Medulla oblongata (tissue), 1 donor: ENCODE data around the gene KRTAP9-3.
"Not testable (repeated sequence)": the region's sequence is repeated elsewhere in the genome, so short reads cannot be mapped to it uniquely, and the experiment has no call there.

Source experiments
- DNase-seq: peaks from one replicate; pipeline ENCODE4 v3.0.0-alpha.2; 2015; ENCODE audit errors: extremely low spot score

KRTAP9-3 gene, protein sequence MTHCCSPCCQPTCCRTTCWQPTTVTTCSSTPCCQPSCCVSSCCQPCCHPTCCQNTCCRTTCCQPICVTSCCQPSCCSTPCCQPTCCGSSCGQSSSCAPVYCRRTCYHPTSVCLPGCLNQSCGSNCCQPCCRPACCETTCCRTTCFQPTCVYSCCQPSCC

DNA sequence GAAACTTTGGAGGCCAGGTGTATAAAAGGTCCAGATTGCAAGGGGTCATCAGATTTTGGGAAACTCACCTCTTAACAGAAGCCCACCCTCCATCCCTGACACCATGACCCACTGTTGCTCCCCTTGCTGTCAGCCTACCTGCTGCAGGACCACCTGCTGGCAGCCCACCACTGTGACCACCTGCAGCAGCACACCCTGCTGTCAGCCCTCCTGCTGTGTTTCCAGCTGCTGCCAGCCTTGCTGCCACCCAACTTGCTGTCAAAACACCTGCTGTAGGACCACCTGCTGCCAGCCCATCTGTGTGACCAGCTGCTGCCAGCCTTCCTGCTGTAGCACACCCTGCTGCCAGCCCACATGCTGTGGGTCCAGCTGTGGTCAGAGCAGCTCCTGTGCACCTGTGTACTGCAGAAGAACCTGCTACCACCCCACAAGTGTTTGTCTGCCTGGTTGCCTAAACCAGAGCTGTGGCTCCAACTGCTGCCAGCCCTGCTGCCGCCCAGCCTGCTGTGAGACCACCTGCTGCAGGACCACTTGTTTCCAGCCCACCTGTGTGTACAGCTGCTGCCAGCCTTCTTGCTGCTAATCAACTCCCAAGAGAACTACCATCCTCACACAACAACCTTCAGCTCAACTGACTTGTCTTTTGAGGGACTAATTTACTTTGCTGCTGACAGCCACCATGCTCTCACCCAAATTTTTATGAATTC is at the start of gene KRTAP9-3:
Gene KRTAP9-3 (plus strand): TSS at position 51 of the 707 bp plus-strand sequence. CDS start 53 bp downstream, at position 104.
- DNase-seq: not testable (repeated sequence)

DNA sequence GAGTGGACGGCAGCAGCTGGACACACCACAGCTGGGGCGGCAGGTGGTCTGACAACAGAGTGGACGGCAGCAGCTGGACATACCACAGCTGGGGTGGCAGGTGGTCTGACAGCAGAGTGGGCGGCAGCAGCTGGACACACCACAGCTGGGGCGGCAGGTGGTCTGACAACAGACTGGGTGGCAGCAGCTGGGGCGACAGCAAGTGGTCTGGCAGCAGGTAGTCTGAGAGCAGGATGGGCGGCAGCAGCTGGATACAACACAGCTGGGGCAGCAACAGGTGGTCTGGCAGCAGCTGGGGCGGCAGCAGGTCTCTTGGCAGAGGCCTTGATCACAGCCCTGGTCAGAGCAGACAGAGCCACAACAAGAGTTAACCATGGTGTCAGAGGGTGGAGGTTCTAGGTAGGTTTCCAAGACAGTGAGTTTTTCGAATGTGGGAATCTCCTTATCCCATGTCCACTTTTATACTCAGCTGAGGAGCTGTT is 47.7 kb upstream of the KRTAP9-3 start, which contains the start of gene KRTAP4-1:
Gene KRTAP4-1 (minus strand): TSS at position 432 of the 482 bp plus-strand sequence. CDS start 57 bp downstream, at position 375.
- no peak for DNase-seq

DNA sequence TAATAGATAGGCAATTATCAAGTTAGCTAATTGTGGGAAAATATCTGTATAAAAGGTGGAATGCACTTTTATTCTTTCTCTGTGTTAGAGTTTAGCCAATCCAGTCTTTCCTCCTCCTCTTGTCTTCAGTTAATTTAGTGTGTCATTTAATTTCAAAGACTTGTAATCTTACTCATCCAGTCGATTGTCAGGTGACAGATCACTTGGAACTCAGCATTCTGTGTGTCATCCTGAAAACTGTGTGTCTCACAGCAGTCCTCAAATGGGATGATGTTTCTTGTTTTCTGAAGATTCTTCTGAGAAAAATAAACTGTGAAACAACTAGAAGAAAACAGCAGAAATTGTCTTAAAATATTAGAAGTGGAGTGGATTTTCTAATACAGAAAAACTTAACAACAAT is 47.2 kb upstream of the KRTAP9-3 start:
- DNase-seq: no peak

DNA sequence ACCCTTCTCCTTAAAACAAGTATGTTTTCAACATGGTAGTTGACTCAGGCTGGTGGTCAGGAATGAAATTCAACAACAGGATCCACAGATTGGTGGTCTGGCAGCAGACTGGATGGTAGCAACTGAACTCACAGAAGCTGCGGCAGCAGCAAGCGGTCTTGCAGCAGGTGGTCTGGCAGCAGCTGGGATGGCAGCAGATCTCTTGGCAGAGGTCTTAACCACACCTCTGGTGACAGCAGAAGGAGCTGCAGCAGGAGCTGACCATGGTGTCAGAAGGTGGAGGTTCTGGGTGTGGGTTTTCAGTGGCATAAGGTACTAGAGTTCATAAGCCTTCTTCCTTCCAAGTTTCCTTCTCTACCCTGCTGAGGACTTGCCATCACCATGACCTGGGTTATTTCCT is 45.4 kb upstream of the KRTAP9-3 start:
- no peak for DNase-seq

DNA sequence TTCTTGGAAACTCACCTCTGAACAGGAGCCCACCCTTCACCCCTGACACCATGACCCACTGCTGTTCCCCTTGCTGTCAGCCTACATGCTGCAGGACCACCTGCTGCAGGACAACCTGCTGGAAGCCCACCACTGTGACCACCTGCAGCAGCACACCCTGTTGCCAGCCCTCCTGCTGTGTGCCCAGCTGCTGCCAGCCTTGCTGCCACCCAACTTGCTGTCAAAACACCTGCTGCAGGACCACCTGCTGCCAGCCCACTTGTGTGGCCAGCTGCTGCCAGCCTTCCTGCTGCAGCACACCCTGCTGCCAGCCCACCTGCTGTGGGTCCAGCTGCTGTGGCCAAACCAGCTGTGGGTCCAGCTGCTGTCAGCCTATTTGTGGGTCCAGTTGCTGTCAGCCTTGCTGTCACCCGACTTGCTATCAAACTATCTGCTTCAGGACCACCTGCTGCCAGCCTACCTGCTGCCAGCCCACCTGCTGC is 42.4 kb upstream of the KRTAP9-3 start, which contains the start of gene KRTAP9-1:
Gene KRTAP9-1 (plus strand): TSS at position 51 of the 482 bp plus-strand sequence. CDS start 0 bp downstream, at position 51.
- DNase-seq: not testable (repeated sequence)

DNA sequence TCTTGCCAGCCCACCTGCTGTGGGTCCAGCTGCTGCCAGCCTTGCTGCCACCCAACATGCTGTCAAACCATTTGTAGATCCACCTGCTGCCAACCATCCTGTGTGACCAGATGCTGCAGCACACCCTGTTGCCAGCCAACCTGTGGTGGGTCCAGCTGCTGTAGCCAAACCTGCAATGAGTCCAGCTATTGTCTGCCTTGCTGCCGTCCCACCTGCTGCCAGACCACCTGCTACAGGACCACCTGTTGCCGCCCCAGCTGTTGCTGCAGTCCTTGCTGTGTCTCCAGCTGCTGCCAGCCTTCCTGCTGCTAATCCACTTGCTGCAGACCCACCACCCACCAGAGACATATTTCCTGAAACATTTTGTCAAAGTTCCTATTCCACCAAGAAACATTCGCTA is 41.9 kb upstream of the KRTAP9-3 start:
- no peak for DNase-seq

DNA sequence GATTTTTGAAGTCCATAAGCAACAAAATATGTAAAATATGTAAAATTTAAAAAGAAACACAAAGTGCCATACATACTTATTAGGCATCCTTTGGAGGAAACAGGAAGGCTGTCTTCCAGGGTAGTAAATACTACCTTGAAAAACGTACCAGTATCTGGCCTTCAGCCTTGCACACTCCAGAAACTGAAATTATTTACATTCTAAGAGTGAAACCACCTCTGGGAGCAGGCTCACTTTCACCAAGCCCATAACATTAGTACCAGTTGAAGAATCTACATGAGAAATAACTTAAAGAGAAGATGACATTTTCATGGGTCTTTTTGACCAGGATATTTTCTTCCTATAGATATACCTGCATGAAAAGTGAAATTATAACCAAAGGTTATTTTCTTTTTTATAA is 36.2 kb upstream of the KRTAP9-3 start:
- no peak for DNase-seq

DNA sequence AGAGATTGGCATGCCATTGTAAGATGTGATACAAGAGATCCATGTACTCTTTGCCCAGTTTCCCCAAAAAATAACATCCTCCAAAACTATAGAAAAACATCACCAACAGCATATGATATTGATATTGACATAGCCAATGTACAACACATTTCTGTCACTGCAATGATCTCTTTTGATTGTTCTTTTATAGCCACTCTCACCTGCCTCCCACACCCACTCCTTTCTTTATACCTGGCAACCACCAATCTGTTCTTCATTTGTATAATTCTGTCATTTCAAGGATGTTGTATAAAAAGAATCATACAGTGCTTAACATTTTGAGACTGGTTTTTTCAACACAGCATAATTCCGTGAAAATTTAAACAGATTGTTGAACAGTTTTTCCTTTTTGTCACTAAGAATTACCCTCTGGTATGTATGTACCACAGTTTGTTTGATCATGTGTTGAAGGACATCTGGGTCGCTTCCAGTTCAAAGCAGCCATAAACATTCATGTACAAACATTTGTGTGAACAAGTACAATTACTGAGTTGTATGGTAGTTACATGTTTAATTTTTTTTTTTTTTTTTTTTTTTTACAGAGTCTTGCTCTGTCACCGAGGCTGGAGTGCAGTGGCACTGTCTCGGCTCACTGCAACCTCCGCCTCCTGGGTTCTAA is 32.7 kb upstream of the KRTAP9-3 start:
- DNase-seq: no peak

DNA sequence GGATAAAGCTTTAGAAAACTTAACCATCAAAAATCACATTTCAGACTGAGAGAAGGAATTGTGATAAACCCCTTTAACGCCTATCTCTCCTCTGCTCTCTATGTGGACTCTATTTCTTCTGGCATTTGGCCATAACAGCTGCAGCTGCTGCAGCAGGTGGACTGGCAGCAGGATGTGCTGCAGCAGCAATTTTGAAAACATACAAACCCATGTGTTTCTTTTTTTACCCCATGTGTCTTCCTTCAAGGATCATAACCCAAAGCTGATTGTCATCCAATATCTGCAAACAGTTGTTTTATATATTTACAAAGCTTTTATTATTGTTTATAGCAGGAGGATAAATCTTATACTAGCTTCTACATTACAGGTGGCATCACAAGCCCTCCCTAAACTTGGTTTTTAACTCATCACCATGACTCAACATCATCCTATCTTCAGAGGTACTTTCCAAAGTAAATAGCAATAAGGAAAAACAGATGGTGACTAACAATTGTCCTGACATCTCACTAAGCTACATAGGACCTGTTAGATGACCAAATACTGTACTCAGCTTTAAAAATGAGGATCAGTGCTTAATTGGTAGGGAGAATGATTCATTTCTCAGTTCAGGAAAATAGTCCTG is 20.3 kb upstream of the KRTAP9-3 start:
- no peak for DNase-seq

DNA sequence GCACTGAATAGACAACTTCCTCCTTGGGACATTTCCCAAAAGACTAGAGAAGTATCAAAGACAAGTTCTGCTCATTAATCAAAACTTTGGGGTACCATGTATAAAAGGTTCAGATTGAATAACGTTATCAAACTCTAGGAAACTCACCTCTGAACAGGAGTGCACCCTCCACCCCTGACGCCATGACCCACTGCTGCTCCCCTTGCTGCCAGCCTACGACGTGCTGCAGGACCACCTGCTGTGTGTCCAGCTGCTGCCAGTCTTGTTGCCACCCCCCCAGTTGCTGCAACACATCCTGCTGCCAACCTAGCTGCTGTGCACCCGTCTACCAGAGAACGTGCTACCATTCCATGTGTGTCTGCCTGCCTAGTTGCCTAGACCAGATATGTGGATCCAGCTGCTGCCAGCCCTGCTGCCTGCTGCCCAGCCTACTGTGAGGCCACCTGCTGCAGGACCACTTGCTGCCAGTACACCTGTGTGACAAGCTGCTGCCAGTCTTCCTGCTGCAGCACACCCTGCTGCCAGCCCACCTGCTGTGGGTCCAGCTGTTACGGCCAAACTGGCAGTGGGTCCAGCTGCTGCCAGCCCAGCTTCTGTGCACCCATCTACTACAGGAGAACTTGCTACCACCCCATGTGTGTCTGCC is 19.6 kb upstream of the KRTAP9-3 start:
- DNase-seq: no peak

DNA sequence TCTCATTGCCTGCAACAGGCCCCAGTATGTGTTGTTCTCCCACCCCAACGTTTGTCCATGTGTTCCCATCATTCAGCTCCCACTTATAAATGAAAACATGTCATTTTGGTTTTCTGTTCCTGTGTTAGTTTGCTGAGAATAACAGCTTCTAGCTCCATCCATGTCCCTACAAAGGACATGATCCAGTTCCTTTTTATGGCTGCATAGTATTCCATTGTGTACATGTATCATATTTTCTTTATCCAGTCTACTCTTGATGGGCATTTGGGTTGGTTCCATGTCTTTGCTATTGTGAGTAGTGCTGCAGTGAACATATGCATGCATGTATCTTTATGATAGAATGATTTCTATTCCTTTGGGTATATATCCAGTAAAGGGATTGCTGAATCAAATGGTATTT is 16.6 kb upstream of the KRTAP9-3 start:
- DNase-seq: no peak

DNA sequence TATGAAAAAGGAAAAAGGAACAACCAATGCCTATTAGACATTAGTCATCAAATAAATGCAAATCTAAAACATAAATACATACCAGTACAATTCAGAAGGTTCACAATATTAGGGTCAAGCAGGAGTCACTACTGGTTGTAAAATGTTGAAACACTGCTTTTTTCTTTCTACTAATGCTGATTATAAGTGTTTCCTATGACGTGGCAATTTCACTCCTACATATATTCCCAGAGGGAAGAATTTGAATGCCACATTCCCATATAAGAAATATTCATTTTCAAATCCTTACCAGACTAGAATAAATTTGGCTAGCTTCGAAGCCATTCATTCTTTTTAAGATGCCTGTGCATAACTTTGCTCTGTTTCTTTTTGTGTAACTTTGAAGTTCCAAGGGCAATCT is 8.4 kb upstream of the KRTAP9-3 start:
- no peak for DNase-seq

DNA sequence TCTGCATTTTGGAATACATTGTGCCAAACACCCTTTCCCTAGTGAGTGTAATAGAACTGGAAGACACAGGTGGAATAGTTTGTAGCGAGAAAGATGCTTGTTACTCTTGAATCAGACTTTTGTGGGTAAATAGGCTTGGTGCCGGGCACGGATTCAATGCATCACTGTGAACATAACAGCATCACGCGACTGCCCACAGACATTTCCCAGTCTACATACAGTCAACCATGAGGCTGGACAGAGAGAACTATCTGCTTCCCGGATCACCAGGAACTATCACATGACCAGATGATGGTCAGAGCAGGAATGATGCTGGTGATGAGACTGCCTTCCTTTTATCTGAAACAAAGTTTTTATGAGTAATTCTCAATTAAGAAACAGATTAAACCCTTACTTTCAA is 6.2 kb upstream of the KRTAP9-3 start:
- DNase-seq: no peak

DNA sequence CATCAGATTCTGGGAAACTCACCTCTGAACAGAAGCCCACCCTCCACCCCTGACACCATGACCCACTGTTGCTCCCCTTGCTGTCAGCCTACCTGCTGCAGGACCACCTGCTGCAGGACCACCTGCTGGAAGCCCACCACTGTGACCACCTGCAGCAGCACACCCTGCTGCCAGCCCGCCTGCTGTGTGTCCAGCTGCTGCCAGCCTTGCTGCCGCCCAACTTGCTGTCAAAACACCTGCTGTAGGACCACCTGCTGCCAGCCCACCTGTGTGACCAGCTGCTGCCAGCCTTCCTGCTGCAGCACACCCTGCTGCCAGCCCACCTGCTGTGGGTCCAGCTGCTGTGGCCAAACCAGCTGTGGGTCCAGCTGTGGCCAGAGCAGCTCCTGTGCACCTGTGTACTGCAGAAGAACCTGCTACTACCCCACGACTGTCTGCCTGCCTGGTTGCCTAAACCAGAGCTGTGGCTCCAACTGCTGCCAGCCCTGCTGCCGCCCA is 5.6 kb upstream of the KRTAP9-3 start, which contains the start of gene KRTAP9-2:
Gene KRTAP9-2 (plus strand): TSS at position 51 of the 498 bp plus-strand sequence. CDS start 7 bp downstream, at position 58.
- DNase-seq: not testable (repeated sequence)

DNA sequence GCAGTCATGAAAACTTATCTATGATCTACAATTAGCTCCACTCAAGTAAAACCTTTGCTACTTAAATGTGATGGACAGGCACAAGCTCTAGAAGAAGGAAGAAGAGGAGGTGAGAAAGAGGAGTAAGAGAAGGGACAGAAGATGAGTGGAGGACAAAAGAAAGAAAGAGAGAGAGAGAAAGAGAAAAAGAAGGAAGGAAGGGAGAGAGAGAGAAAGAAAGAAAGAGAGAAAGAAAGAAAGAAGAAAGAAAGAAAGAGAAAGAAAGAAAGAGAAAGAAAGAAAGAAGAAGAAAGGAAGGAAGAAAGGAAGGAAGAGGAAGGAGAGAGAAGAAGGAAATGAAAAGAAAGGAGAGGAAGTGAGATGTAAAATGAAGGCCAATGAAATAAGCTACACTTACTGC is 2.2 kb upstream of the KRTAP9-3 start:
- no peak for DNase-seq

DNA sequence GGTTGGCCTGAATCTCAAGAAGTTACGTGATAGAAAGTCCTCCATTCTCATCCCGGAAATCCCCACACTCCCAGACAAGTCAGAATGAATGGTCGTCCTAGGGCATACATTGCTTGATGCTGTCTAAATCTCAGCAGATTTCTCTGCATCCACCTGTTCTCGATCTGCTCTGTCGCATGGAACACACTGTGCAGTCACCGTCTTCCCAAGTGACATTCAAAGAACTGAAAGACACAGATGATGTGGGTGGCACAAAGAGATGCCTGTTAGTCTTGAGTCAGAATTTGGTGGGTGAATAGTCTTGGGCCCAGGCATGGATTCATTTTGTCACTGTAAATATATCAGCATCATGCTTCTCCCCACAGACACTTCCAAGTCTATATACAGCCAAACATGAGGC is 518 bp upstream of the KRTAP9-3 start:
- DNase-seq: no peak

DNA sequence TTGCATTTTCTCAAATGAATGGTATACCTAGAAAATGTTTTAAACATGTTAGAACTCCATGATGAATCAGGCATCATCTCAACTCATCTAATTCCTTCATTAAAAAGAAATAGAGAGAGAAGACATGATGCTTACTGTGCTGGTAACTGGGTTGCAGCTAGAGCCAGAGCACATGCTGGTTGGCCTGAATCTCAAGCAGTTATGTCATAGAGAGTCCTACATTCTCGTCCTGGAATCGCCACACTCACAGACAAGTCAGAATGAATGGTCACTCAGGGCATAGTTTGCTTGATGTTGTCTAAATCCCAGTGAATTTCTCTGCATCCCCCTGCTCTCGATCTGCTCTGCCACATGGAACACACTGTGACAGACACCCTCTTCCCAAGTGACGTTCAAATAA is 4.9 kb downstream of the KRTAP9-3 start:
- not testable (repeated sequence) for DNase-seq

DNA sequence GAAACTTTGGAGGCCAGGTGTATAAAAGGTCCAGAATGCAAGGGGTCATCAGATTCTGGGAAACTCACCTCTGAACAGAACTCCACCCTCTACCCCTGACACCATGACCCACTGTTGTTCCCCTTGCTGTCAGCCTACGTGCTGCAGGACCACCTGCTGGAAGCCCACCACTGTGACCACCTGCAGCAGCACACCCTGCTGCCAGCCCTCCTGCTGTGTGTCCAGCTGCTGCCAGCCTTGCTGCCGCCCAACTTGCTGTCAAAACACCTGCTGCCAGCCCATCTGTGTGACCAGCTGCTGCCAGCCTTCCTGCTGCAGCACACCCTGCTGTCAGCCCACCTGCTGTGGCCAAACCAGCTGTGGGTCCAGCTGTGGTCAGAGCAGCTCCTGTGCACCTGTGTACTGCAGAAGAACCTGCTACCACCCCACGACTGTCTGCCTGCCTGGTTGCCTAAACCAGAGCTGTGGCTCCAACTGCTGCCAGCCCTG is 5.7 kb downstream of the KRTAP9-3 start, which contains the start of gene KRTAP9-8:
Gene KRTAP9-8 (plus strand): TSS at position 51 of the 489 bp plus-strand sequence. CDS start 53 bp downstream, at position 104.
- not testable (repeated sequence) for DNase-seq

DNA sequence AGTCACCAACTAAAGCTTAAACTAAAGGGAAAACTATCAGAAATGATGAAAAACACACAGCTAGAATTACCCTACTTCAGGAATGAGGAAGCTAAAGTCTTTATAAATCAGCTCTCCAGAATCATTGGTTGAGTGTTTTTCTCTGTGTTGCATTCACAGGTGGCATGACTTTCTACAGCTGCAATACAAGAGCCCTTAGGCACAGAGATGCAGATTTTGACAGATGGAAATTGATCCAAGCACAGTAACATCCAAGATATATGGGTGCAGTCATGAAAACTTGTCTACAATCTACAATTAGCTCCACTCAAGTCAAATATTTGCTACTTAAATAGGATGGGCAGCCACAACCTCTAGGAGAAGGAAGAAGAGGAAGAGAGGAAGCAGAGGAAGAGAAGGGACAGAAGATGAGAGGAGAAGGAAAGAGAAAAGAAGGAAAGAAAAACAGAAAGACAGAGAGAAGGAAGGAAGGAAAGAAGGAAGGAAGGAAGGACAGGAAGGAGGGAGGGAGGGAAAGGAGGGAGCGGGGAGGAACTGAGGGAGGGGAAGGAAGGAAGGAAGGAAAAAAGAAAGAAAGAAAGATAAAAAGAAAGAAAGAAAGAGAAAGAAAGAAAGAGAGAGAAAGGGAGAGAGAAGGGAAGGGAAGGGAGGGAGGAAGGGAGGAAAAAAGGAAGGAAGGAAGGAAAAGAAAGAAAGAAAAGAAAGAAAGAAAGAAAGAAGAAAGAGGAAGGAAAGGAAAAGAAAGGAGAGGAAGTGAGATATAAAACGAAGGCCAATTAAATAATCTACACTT is 14.9 kb downstream of the KRTAP9-3 start:
- DNase-seq: not testable (repeated sequence)
